ENCODE results near the gene RFK.

RFK gene

DNA sequence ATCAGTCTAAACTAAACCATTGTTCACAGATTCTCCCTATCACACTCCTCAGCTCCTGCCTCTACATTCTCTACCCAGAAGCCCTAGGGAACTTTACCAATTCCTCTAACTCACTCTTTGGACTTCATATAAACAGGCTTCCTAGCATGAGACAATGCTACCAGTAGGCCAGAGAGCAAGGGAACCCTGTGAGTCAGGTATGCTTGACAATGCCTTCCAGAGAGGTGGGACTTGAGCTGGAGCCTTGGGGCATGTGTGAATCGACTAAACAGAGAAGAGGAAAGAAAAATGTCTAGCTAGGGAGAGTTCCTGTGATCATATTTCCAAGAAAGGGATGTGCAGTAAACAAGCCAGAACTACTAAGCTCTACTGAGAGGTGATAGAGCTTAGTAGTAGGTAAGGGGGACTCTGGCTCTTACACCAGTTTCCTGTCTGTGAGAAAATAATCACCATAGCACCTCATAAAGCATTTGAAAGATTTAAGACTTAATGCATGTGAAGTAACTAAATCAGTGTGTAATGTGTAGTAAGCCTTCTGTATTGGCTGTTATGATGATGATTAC, 6.4 kb upstream of the RFK start:
- Histone ChIP-seq H3K4me3 (IDR thresholded peaks at IDR 0.05; ENCODE audit: insufficient read depth, low read depth, low read length) (no peak overlapping the region), H4K20me1 (ENCODE audit: insufficient read depth) (no peaks in the 10 kb centered on the region), H3K4me1 (ENCODE audit: low read depth, poor library complexity, severe bottlenecking) (peaks cover 19% of the 10 kb centered on the region), H3K27ac (no peak overlapping the region), H3K79me2 (ENCODE audit: insufficient read depth, low read depth) (no peaks in the 10 kb centered on the region), H3K27me3 (ENCODE audit: insufficient read depth, low read depth) (no peaks in the 10 kb centered on the region), H3K4me2 (no peak overlapping the region), H3K9ac (no peak overlapping the region), H2AFZ (ENCODE audit: low read depth) (no peak overlapping the region), H3K36me3 (ENCODE audit: insufficient read depth) (no peaks in the 10 kb centered on the region)
- no peak for TF ChIP-seq CTCF (conservative IDR thresholded peaks at IDR 0.05; ENCODE audit: low read depth, low read length)

DNA sequence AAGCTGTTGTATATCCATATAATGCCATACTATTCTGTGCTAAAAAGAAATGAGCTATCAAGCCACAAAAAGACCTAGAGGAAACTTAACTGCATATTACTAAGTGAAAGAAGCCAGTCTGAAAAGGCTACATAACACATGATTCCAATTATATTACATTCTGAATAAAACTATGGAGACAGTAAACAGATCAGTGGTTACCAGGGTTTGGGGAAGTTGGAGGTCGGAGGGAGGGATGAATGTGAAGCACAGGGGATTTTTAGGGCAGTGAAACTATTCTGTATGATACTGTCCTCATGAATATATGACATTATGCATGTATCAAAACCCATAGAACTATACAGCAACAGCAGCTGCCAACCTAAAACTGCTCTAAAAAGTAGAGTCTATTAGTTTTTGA, 5.6 kb upstream of the RFK start:
- Histone ChIP-seq H3K27ac (no peak overlapping the region), H3K4me1 (ENCODE audit: low read depth, poor library complexity, severe bottlenecking) (peaks cover 24% of the 10 kb centered on the region), H3K79me2 (ENCODE audit: insufficient read depth, low read depth) (no peaks in the 10 kb centered on the region), H3K4me3 (IDR thresholded peaks at IDR 0.05; ENCODE audit: insufficient read depth, low read depth, low read length) (no peak overlapping the region), H3K36me3 (ENCODE audit: insufficient read depth) (no peaks in the 10 kb centered on the region), H4K20me1 (ENCODE audit: insufficient read depth) (no peaks in the 10 kb centered on the region), H3K9ac (no peak overlapping the region), H2AFZ (ENCODE audit: low read depth) (no peak overlapping the region), H3K27me3 (ENCODE audit: insufficient read depth, low read depth) (no peaks in the 10 kb centered on the region), H3K4me2 (no peak overlapping the region)
- TF ChIP-seq CTCF (conservative IDR thresholded peaks at IDR 0.05; ENCODE audit: low read depth, low read length) = no peak

- Histone ChIP-seq H3K36me3 (ENCODE audit: insufficient read depth) (no peaks in the 10 kb centered on the region), H3K27me3 (ENCODE audit: insufficient read depth, low read depth) (no peaks in the 10 kb centered on the region), H2AFZ (ENCODE audit: low read depth) (no peak overlapping the region), H3K9ac (no peak overlapping the region), H3K27ac (no peak overlapping the region), H3K79me2 (ENCODE audit: insufficient read depth, low read depth) (peaks cover 24% of the 10 kb centered on the region), H3K4me3 (IDR thresholded peaks at IDR 0.05; ENCODE audit: insufficient read depth, low read depth, low read length) (no peak overlapping the region), H3K4me2 (no peak overlapping the region), H4K20me1 (ENCODE audit: insufficient read depth) (no peaks in the 10 kb centered on the region), H3K4me1 (ENCODE audit: low read depth, poor library complexity, severe bottlenecking) (peaks cover 13% of the 10 kb centered on the region)
- no peak for TF ChIP-seq CTCF (conservative IDR thresholded peaks at IDR 0.05; ENCODE audit: low read depth, low read length)
Measured at GRCh38 chr9:76396597-76396996, 2.4 kb upstream of the RFK start.

DNA sequence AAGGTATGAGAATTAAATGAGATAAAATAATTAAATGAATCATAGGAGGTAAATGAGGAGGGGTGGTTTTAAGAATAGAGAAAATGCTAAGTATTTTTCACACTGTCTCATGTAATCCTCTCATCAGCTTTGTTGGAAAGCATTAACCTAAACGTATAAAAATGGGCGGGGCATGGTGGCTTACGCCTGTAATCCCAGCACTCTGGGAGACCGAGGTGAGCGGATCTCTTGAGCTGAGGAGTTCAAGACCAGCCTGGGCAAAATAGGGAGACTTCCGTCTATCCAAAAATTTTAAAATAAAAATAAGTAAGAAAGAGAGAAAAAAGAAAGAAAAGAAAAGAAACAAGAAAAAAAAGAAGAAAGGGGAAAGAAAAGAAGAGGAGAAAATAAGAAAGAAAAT, 1.9 kb upstream of the RFK start:
- H4K20me1 ChIP-seq (ENCODE audit: insufficient read depth) = no peaks in the 10 kb centered on the region
- H2AFZ ChIP-seq (ENCODE audit: low read depth) = no peak overlapping the region
- no peaks in the 10 kb centered on the region for H3K27me3 ChIP-seq (ENCODE audit: insufficient read depth, low read depth)
- H3K36me3 ChIP-seq (ENCODE audit: insufficient read depth) = no peaks in the 10 kb centered on the region
- no peak for TF ChIP-seq CTCF (conservative IDR thresholded peaks at IDR 0.05; ENCODE audit: low read depth, low read length)
- no peak overlapping the region for H3K9ac ChIP-seq
- H3K4me2 ChIP-seq = no peak overlapping the region
- peaks cover 13% of the 10 kb centered on the region for H3K4me1 ChIP-seq (ENCODE audit: low read depth, poor library complexity, severe bottlenecking)
- H3K27ac ChIP-seq = no peak overlapping the region
- no peak overlapping the region for H3K4me3 ChIP-seq (IDR thresholded peaks at IDR 0.05; ENCODE audit: insufficient read depth, low read depth, low read length)
- H3K79me2 ChIP-seq (ENCODE audit: insufficient read depth, low read depth) = peaks cover 29% of the 10 kb centered on the region

All from KMS-11 (cell line).